Measurements from ENCODE around the gene SRPK2.
A peak's percentile ranks its signal among the peaks of the same experiment; 100 is the strongest.

The SRPK2 gene

DNA sequence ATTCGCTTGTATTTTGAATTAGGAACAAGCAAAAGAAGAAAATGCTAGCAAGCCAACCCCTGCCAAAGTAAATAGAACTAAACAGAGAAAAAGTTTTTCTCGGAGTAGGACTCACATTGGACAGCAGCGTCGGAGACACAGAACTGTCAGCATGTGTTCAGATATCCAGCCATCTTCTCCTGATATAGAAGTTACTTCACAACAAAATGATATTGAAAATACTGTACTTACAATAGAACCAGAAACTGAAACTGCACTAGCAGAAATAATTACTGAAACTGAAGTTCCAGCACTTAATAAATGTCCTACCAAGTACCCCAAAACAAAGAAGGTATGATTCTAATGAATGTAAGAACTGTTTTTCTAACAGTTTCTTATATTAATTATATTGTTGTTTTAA lies 286.9 kb downstream of the SRPK2 start:
- peaks cover 49% of the 10 kb centered on the region; the same call in 1 of the 2 replicates for H3K79me2 ChIP-seq (ENCODE audit: insufficient read depth, low read depth)

DNA sequence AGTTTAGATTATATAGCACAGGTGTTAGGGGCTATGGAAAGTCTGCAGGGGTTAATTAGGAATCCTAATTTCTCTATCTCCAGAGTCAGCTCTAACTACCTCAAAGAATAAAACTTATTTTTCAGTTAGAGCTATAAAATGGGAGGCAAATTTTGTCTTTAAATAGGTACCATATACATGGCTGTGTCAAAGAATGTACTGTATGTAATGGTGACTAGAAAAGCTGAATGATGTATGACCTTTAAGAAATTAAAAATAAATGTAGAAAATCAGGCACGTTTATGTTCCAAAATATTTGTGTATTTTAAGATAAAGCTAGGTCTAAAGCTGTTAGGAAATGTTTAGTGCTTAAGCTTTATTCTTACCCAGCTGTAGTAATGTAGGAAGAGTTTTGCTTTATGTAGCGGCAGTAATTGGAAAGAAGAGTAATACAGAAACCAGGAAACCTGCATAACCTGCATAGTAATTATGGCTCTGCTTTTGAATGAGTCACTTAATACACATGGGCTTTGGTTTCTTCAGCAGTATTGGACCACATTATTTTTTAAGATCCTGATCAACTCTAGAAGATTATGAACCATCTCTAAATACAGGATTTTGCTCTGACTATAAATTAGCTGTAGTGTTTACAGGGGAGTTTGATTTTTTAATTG lies 289.7 kb downstream of the SRPK2 start:
- H2AFZ ChIP-seq (ENCODE audit: low read depth), result no peak overlapping the region
- peaks cover 52% of the 10 kb centered on the region for H3K79me2 ChIP-seq (ENCODE audit: insufficient read depth, low read depth)
- H4K20me1 ChIP-seq (ENCODE audit: insufficient read depth), result no peaks in the 10 kb centered on the region
- peaks cover 75% of the 10 kb centered on the region for H3K4me1 ChIP-seq (ENCODE audit: low read depth, poor library complexity, severe bottlenecking)
- peak overlapping the region; percentile 19; the same call in 1 of the 2 replicates for H3K4me2 ChIP-seq
- H3K36me3 ChIP-seq (ENCODE audit: insufficient read depth), result no peaks in the 10 kb centered on the region; the same call in 1 of the 2 replicates
- H3K27me3 ChIP-seq (ENCODE audit: insufficient read depth, low read depth), result no peaks in the 10 kb centered on the region
- peak overlapping the region; percentile 41; the same call in 1 of the 2 replicates for H3K27ac ChIP-seq
- no peak overlapping the region for H3K4me3 ChIP-seq (IDR thresholded peaks at IDR 0.05; ENCODE audit: insufficient read depth, low read depth, low read length)
- H3K9ac ChIP-seq, result no peak overlapping the region
- TF ChIP-seq, protein P1, sequence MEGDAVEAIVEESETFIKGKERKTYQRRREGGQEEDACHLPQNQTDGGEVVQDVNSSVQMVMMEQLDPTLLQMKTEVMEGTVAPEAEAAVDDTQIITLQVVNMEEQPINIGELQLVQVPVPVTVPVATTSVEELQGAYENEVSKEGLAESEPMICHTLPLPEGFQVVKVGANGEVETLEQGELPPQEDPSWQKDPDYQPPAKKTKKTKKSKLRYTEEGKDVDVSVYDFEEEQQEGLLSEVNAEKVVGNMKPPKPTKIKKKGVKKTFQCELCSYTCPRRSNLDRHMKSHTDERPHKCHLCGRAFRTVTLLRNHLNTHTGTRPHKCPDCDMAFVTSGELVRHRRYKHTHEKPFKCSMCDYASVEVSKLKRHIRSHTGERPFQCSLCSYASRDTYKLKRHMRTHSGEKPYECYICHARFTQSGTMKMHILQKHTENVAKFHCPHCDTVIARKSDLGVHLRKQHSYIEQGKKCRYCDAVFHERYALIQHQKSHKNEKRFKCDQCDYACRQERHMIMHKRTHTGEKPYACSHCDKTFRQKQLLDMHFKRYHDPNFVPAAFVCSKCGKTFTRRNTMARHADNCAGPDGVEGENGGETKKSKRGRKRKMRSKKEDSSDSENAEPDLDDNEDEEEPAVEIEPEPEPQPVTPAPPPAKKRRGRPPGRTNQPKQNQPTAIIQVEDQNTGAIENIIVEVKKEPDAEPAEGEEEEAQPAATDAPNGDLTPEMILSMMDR (conservative IDR thresholded peaks at IDR 0.05; ENCODE audit: low read depth, low read length), result no peak

More for the DNA sequence above, 286.9 kb downstream of the SRPK2 start:
- Histone ChIP-seq H3K4me2 (peak overlapping the region; percentile 72), H3K27me3 (ENCODE audit: insufficient read depth, low read depth) (no peaks in the 10 kb centered on the region), H3K4me3 (IDR thresholded peaks at IDR 0.05; ENCODE audit: insufficient read depth, low read depth, low read length) (no peak overlapping the region), H3K9ac (peak overlapping the region; percentile 5; the same call in 1 of the 2 replicates), H3K36me3 (ENCODE audit: insufficient read depth) (peaks cover 14% of the 10 kb centered on the region), H2AFZ (ENCODE audit: low read depth) (no peak overlapping the region), H3K27ac (peak overlapping the region; percentile 41), H3K4me1 (ENCODE audit: low read depth, poor library complexity, severe bottlenecking) (peaks cover 89% of the 10 kb centered on the region), H4K20me1 (ENCODE audit: insufficient read depth) (no peaks in the 10 kb centered on the region)
- TF ChIP-seq, protein P1 (conservative IDR thresholded peaks at IDR 0.05; ENCODE audit: low read depth, low read length), result no peak

DNA sequence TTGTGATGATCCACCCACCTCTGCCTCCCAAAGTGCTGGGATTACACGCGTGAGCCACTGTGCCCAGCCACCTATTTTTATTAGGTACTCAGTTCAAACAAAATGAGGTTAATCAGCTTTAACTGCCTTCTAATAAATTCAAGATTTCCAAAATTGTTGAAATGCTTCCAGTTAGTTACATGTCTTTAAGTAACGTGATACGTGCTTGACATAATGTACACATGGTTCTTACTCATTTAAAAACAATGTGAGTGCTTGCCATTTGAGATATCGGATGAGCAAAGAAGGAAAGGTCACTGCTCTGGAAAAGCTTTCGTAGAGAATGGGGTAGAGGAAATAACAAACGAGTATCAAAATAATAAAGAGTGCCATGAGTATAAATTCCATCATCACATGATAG lies 291.1 kb downstream of the SRPK2 start:
- Histone ChIP-seq H3K36me3 (ENCODE audit: insufficient read depth) (no peaks in the 10 kb centered on the region; the same call in 1 of the 2 replicates), H3K4me1 (ENCODE audit: low read depth, poor library complexity, severe bottlenecking) (peaks cover 61% of the 10 kb centered on the region), H2AFZ (ENCODE audit: low read depth) (no peak overlapping the region), H3K9ac (no peak overlapping the region), H3K27ac (no peak overlapping the region), H3K4me3 (IDR thresholded peaks at IDR 0.05; ENCODE audit: insufficient read depth, low read depth, low read length) (no peak overlapping the region), H4K20me1 (ENCODE audit: insufficient read depth) (no peaks in the 10 kb centered on the region), H3K27me3 (ENCODE audit: insufficient read depth, low read depth) (no peaks in the 10 kb centered on the region), H3K4me2 (no peak overlapping the region), H3K79me2 (ENCODE audit: insufficient read depth, low read depth) (peaks cover 41% of the 10 kb centered on the region)
- TF ChIP-seq, protein P1 (conservative IDR thresholded peaks at IDR 0.05; ENCODE audit: low read depth, low read length), result no peak

DNA sequence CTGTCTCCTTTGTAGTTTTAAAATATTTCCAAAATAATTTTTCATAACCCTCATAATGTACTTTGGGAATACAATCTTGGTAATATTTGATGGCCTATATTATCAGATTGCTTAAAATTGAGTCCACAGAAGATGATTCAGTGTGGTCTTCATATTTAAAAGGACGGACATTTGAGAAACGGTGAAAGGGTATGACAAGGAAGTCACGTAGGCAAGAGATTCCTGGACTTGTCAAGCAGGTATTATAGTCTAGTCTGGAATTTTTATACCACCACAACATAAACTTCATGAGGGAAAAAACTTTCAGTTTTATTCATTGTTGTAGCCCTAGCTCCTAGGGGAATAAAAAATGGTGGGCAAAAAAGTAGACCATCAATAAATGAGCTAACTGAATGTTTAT lies 292.4 kb downstream of the SRPK2 start:
- Histone ChIP-seq H2AFZ (ENCODE audit: low read depth) (no peak overlapping the region), H3K27me3 (ENCODE audit: insufficient read depth, low read depth) (no peaks in the 10 kb centered on the region), H3K4me3 (IDR thresholded peaks at IDR 0.05; ENCODE audit: insufficient read depth, low read depth, low read length) (no peak overlapping the region), H3K4me2 (no peak overlapping the region), H3K27ac (no peak overlapping the region), H3K36me3 (ENCODE audit: insufficient read depth) (no peaks in the 10 kb centered on the region; the same call in 1 of the 2 replicates), H4K20me1 (ENCODE audit: insufficient read depth) (no peaks in the 10 kb centered on the region), H3K79me2 (ENCODE audit: insufficient read depth, low read depth) (peaks cover 43% of the 10 kb centered on the region), H3K9ac (no peak overlapping the region), H3K4me1 (ENCODE audit: low read depth, poor library complexity, severe bottlenecking) (peaks cover 48% of the 10 kb centered on the region)
- TF ChIP-seq, protein P1 (conservative IDR thresholded peaks at IDR 0.05; ENCODE audit: low read depth, low read length), result no peak
